DND-41 (cell line): ENCODE results near the gene EPHA1.

Experiments
- CTCF ChIP-seq: IDR thresholded peaks from 2 replicates; pipeline ENCODE4 v1.5.1; 2012; ENCODE audit warnings: borderline replicate concordance, low read length, moderate library complexity, mild to moderate bottlenecking; ENCODE audit not compliant: poor library complexity, severe bottlenecking; ENCODE audit errors: extremely low read depth
- EZH2 ChIP-seq: IDR thresholded peaks from 3 replicates; pipeline ENCODE4 v1.6.1; 2012; ENCODE audit warnings: borderline replicate concordance, low read depth, mild to moderate bottlenecking, moderate library complexity, low read length, inconsistent platforms; ENCODE audit not compliant: severe bottlenecking

- TF ChIP-seq CTCF (no peak), EZH2 (no peak)
Observed at GRCh38 chr7:143380646-143381426, 27.8 kb downstream of the EPHA1 start, which contains the start of gene ZYX.
